GM12878 (cell line): ENCODE results near the gene CD93. TPM values are rescaled to one million over a fixed set of nuclear protein-coding genes. Genes with fewer than 3 reads are reported as not detected.

ENCODE experiments used
- ATAC-seq: fragments of 200-7000 bp; cut with Tn5 transposase; 3 replicates; pipeline ENCODE4 v1.9.1; 2020; ENCODE audit warnings: mild to moderate bottlenecking, moderate library complexity
- BruUV-seq: library from RNA; stranded (reverse); fragments of 400-500 nt; replicated peaks from 2 replicates; lab custom pipeline; 2021; lab: Mats Ljungman, UMichigan
- CTCF ChIA-PET: fragments of 300-600 bp; sonication (Branson Sonifier 250); formaldehyde crosslinking; extraction: SDS; loops from one replicate; lab custom pipeline; 2021; ENCODE audit warnings: inconsistent platforms; lab: Yijun Ruan, JAX
- POLR2A ChIA-PET: fragments of 350-600 bp; formaldehyde crosslinking; extraction: SDS; loops from one replicate; lab custom pipeline; 2021; ENCODE audit warnings: inconsistent platforms; lab: Charles Lee
- RAD21 ChIA-PET: fragments of 300-600 bp; sonication (Branson Sonifier 250); formaldehyde crosslinking; loops from one replicate; lab custom pipeline; 2023; ENCODE audit warnings: antibody characterized with exemption; ENCODE audit not compliant: unreplicated experiment; lab: Charles Lee
- SMC1A ChIA-PET: fragments of 300-600 bp; sonication (Branson Sonifier 250); formaldehyde crosslinking; loops from one replicate; lab custom pipeline; 2023; ENCODE audit not compliant: unreplicated experiment, uncharacterized antibody; lab: Charles Lee
- DNase-seq: peaks from one replicate; pipeline ENCODE4 v3.0.0-alpha.2; 2011; ENCODE audit warnings: low read depth, low spot score
- FAIRE-seq: peaks from 3 replicates; lab custom pipeline; 2011; peaks lifted over from hg19 to GRCh38; lab: Jason Lieb, UNC
- H2AFZ ChIP-seq: 2 replicates; pipeline ENCODE4 v1.6.0; 2011; ENCODE audit warnings: low read depth, low read length, control low read depth; ENCODE audit not compliant: control insufficient read depth
- H3K27ac ChIP-seq: 2 replicates; pipeline ENCODE4 v1.5.1; 2011; ENCODE audit warnings: control low read depth; ENCODE audit not compliant: control insufficient read depth, insufficient read depth
- H3K27me3 ChIP-seq, 2 experiments: replicated peaks in 1 of 2; 2 replicates each; pipeline versions ENCODE4 v1.6.0 to v1.6.1; 2011; ENCODE audit warnings: low read length in 1 of 2; ENCODE audit not compliant: control insufficient read depth in 2 of 2, insufficient read depth in 2 of 2
- H3K36me3 ChIP-seq, 2 experiments: 2 replicates each; pipeline ENCODE4 v1.5.1; 2011; ENCODE audit warnings: low read length in 1 of 2; ENCODE audit not compliant: control insufficient read depth in 2 of 2, insufficient read depth in 2 of 2
- H3K4me1 ChIP-seq: 2 replicates; pipeline ENCODE4 v1.6.1; 2011; ENCODE audit warnings: mild to moderate bottlenecking, low read length, moderate library complexity, mixed read lengths; ENCODE audit not compliant: control insufficient read depth, insufficient read depth
- H3K4me2 ChIP-seq: 2 replicates; pipeline ENCODE4 v1.6.0; 2011; ENCODE audit warnings: control low read depth; ENCODE audit not compliant: control insufficient read depth, insufficient read depth
- H3K4me3 ChIP-seq: fragments of 200-600 bp; sonication (generic); 2 replicates; pipeline ENCODE4 v1.5.1; 2016
- H3K79me2 ChIP-seq: 2 replicates; pipeline ENCODE4 v1.6.0; 2011; ENCODE audit warnings: low read length; ENCODE audit not compliant: control insufficient read depth, insufficient read depth
- H3K9ac ChIP-seq: 2 replicates; pipeline ENCODE4 v1.8.0; 2011; ENCODE audit warnings: low read length, control low read depth, mixed read lengths; ENCODE audit not compliant: control insufficient read depth, insufficient read depth
- H3K9me3 ChIP-seq: replicated peaks from 3 replicates; pipeline ENCODE4 v1.5.1; 2011; ENCODE audit warnings: mild to moderate bottlenecking, low read length; ENCODE audit not compliant: control insufficient read depth, insufficient read depth
- H4K20me1 ChIP-seq: 2 replicates; pipeline ENCODE4 v1.6.0; 2011; ENCODE audit not compliant: control insufficient read depth, insufficient read depth
- ASH2L ChIP-seq: fragments of 300-600, 200-600 bp; sonication (generic); IDR thresholded peaks from 2 replicates; pipeline ENCODE4 v1.6.1; 2017; ENCODE audit warnings: low read depth, mild to moderate bottlenecking, borderline replicate concordance
- KDM1A ChIP-seq: fragments of 200-600 bp; sonication (generic); IDR thresholded peaks from 2 replicates; pipeline ENCODE4 v1.6.1; 2016; ENCODE audit warnings: borderline replicate concordance
- RAD21 ChIP-seq: IDR thresholded peaks from 2 replicates; pipeline ENCODE4 v1.6.1; 2011; ENCODE audit warnings: mild to moderate bottlenecking, low read depth, low read length, moderate library complexity; ENCODE audit not compliant: insufficient read depth
- SREBF2 ChIP-seq: IDR thresholded peaks from 2 replicates; pipeline ENCODE4 v1.6.1; 2012; ENCODE audit warnings: mild to moderate bottlenecking, low read length
- WRNIP1 ChIP-seq: IDR thresholded peaks from 2 replicates; pipeline ENCODE4 v1.6.1; 2011; ENCODE audit warnings: low read depth, low read length, improper control_type of control experiment, borderline replicate concordance
- ZBTB40 ChIP-seq: fragments of 450-650 bp; IDR thresholded peaks from 2 replicates; pipeline ENCODE4 v1.6.1; 2016; ENCODE audit warnings: mild to moderate bottlenecking, moderate library complexity, borderline replicate concordance
- WGBS: methylation state at CpG from one replicate; pipeline ENCODE4 v1.1.6; 2016; ENCODE audit warnings: low lambda C conversion rate; ENCODE audit not compliant: insufficient replicate concordance, insufficient coverage; ENCODE audit errors: missing lambda C conversion rate; 5-methylcytosine and 5-hydroxymethylcytosine counted together
- in situ Hi-C: fragments of 300-500 bp; cut with MboI; formaldehyde crosslinking; loops from 9 replicates; pipeline ENCODE4 v1.14.3; 2018; ENCODE audit warnings: mixed read lengths
- intact Hi-C: fragments of 100-400 bp; cut with micrococcal nuclease; formaldehyde crosslinking; loops from one replicate; pipeline ENCODE4 v1.14.2; 2022; ENCODE audit not compliant: unreplicated experiment
- polyA plus RNA-seq, 11 experiments: library from polyadenylated mRNA; depleted of rRNA in 4 of 11; unstranded in 6 of 11; stranded (reverse) in 5 of 11; fragments of >200 nt; fragmentation: Nextera tagmentation in 4 of 11; fragmentation: Illumina TruSeq in 1 of 11; extraction: Ambion mirVana in 4 of 11; extraction: Trizol in 1 of 11; gene quantifications; 1 replicate in 1 of 11; 2 replicates in 10 of 11; pipeline versions ENCODE4 v1.2.1 to v1.2.3, GENCODE V29; 2011 to 2016; ENCODE audit warnings: inconsistent platforms in 2 of 11, missing spikeins in 2 of 11, low read depth in 1 of 11
- total RNA-seq, 4 experiments: library from RNA; depleted of rRNA in 3 of 4; stranded (reverse); fragments of >200 nt in 3 of 4; fragmentation: Illumina TruSeq in 1 of 4; extraction: Trizol in 1 of 4; gene quantifications; 2 replicates each; pipeline versions ENCODE4 v1.2.1 to v1.2.3, GENCODE V29; 2013 to 2021
- TF ChIP-seq, protein P1 (sequence below), 3 experiments: IDR thresholded peaks in 2 of 3; conservative IDR thresholded peaks in 1 of 3; 2 replicates each; pipeline ENCODE4 v1.5.1; 2011; ENCODE audit warnings: low read depth in 3 of 3, low read length in 3 of 3, mild to moderate bottlenecking in 3 of 3, control low read depth in 2 of 3, moderate library complexity in 2 of 3, inconsistent platforms in 1 of 3, mixed read lengths in 1 of 3; ENCODE audit not compliant: control insufficient read depth in 2 of 3, insufficient read depth in 1 of 3; ENCODE audit errors: extremely low read depth in 1 of 3
- TF ChIP-seq, protein P2 (sequence below): IDR thresholded peaks from 2 replicates; pipeline ENCODE4 v1.6.1; 2011; ENCODE audit warnings: low read depth, mild to moderate bottlenecking, low read length, moderate library complexity, borderline replicate concordance; ENCODE audit errors: extremely low read depth

CD93 gene
- total and polyA plus RNA-seq, 10 of the 15 experiments (the other 5 are each of a cell fraction or from before 2014, with no cell fraction given) = 0.20 to 2.7 (median 0.92) TPM

GRCh38 chr20:23090147-23090546 is 4.0 kb upstream of the CD93 start:
- TF ChIP-seq, protein P1, sequence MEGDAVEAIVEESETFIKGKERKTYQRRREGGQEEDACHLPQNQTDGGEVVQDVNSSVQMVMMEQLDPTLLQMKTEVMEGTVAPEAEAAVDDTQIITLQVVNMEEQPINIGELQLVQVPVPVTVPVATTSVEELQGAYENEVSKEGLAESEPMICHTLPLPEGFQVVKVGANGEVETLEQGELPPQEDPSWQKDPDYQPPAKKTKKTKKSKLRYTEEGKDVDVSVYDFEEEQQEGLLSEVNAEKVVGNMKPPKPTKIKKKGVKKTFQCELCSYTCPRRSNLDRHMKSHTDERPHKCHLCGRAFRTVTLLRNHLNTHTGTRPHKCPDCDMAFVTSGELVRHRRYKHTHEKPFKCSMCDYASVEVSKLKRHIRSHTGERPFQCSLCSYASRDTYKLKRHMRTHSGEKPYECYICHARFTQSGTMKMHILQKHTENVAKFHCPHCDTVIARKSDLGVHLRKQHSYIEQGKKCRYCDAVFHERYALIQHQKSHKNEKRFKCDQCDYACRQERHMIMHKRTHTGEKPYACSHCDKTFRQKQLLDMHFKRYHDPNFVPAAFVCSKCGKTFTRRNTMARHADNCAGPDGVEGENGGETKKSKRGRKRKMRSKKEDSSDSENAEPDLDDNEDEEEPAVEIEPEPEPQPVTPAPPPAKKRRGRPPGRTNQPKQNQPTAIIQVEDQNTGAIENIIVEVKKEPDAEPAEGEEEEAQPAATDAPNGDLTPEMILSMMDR (IDR thresholded peaks at IDR 0.05 in 2 of 3, conservative IDR thresholded peaks at IDR 0.05 in 1 of 3; ENCODE audit: control insufficient read depth in 2 of 3, extremely low read depth in 1 of 3, insufficient read depth in 1 of 3, low read depth in 3 of 3, low read length in 3 of 3) = 0 out of 6 replicates have a peak, but pooled peaks of 1 of the 3 experiments have one; percentile 6
- TF ChIP-seq SREBF2 (no peak), WRNIP1 (no peak), RAD21 (no peak), ZBTB40 (no peak), KDM1A (no peak), ASH2L (no peak)
- TF ChIP-seq, protein P2, sequence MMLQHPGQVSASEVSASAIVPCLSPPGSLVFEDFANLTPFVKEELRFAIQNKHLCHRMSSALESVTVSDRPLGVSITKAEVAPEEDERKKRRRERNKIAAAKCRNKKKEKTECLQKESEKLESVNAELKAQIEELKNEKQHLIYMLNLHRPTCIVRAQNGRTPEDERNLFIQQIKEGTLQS = no peak
- TF ChIP-seq, all 136 proteins: peak for 1
- no peak overlapping the region for H3K4me2 ChIP-seq
- H3K27ac ChIP-seq = no peak overlapping the region
- no peak for FAIRE-seq
- H3K79me2 ChIP-seq = no peaks in the 10 kb centered on the region
- H3K9me3 ChIP-seq = no peaks in the 10 kb centered on the region
- no peak overlapping the region for H3K9ac ChIP-seq
- H4K20me1 ChIP-seq = no peaks in the 10 kb centered on the region
- no peak overlapping the region for H3K4me3 ChIP-seq
- BruUV-seq = no TSS peak
- POLR2A ChIA-PET = no interaction called here
- 10% methylated on average over 6 of the region's 6 CpGs for WGBS
- no peak overlapping the region for H2AFZ ChIP-seq
- CTCF ChIA-PET = interaction anchor here (0.6 to 1.5 kb wide), 4 partner anchors 13 to 518 kb away, joined by 3 to 4 read pairs (median 3); no protein-coding TSS in a partner anchor
- no peaks in the 10 kb centered on the region for H3K36me3 ChIP-seq
- intact Hi-C loops = no loop called here
- H3K27me3 ChIP-seq = peaks cover 0 to 6% of the 10 kb centered on the region in 2 experiments; a peak in 1 of 4 replicates
- SMC1A ChIA-PET = interaction anchor here (0.9 to 1.6 kb wide), 2 partner anchors 11 to 26 kb away, joined by 3 to 6 read pairs; no protein-coding TSS in a partner anchor
- RAD21 ChIA-PET = interaction anchor here (0.7 to 1.5 kb wide), 2 partner anchors 69 to 70 kb away, joined by 3 read pairs; no protein-coding TSS in a partner anchor
- in situ Hi-C loops = no loop called here
- no peak for ATAC-seq
- H3K4me1 ChIP-seq = peaks cover 14% of the 10 kb centered on the region
- DNase-seq = no peak
